Retina (tissue), 1 donor: Measurements from ENCODE around the gene NAALADL2.
"Not testable (repeated sequence)": the region's sequence is repeated elsewhere in the genome, so short reads cannot be mapped to it uniquely, and the experiment has no call there.

Experiments
- DNase-seq: peaks from one replicate; pipeline ENCODE4 v3.0.0-alpha.2; 2016

Gene NAALADL2

GRCh38 chr3:175726228-175726627 is 867.1 kb downstream of the NAALADL2 start:
- DNase-seq: no peak

- no peak for DNase-seq
Observed at GRCh38 chr3:175728566-175728965, 869.4 kb downstream of the NAALADL2 start.

GRCh38 chr3:175729466-175729865 is 870.3 kb downstream of the NAALADL2 start:
- no peak for DNase-seq

GRCh38 chr3:175731543-175731942 is 872.4 kb downstream of the NAALADL2 start:
- no peak for DNase-seq

GRCh38 chr3:175732017-175732416 is 872.9 kb downstream of the NAALADL2 start:
- DNase-seq: no peak

GRCh38 chr3:175735866-175736265 is 876.7 kb downstream of the NAALADL2 start:
- no peak for DNase-seq

- no peak for DNase-seq
Observed at GRCh38 chr3:175737646-175738572, 878.8 kb downstream of the NAALADL2 start.

- DNase-seq: no peak
Observed at GRCh38 chr3:175741951-175742350, 882.8 kb downstream of the NAALADL2 start.

GRCh38 chr3:175743733-175744400 is 884.7 kb downstream of the NAALADL2 start:
- DNase-seq: no peak

- no peak for DNase-seq
Observed at GRCh38 chr3:175746308-175746707, 887.2 kb downstream of the NAALADL2 start.

GRCh38 chr3:175748087-175748730 is 889.1 kb downstream of the NAALADL2 start:
- no peak for DNase-seq

- no peak for DNase-seq
Observed at GRCh38 chr3:175749981-175750380, 890.8 kb downstream of the NAALADL2 start.

GRCh38 chr3:175751089-175751488 is 892.0 kb downstream of the NAALADL2 start:
- no peak for DNase-seq

GRCh38 chr3:175763948-175764347 is 904.8 kb downstream of the NAALADL2 start:
- no peak for DNase-seq

- no peak for DNase-seq
Observed at GRCh38 chr3:175764722-175765121, 905.6 kb downstream of the NAALADL2 start.

- no peak for DNase-seq
Observed at GRCh38 chr3:175770426-175770825, 911.3 kb downstream of the NAALADL2 start.

GRCh38 chr3:175777495-175777894 is 918.4 kb downstream of the NAALADL2 start:
- no peak for DNase-seq

GRCh38 chr3:175777965-175778364 is 918.8 kb downstream of the NAALADL2 start:
- no peak for DNase-seq

- no peak for DNase-seq
Observed at GRCh38 chr3:175778994-175779393, 919.9 kb downstream of the NAALADL2 start.

GRCh38 chr3:175787109-175787508 is 928.0 kb downstream of the NAALADL2 start:
- not testable (repeated sequence) for DNase-seq

- no peak for DNase-seq
Observed at GRCh38 chr3:175792245-175792644, 933.1 kb downstream of the NAALADL2 start.

GRCh38 chr3:175798326-175798725 is 939.2 kb downstream of the NAALADL2 start:
- DNase-seq: no peak

GRCh38 chr3:175805825-175806224 is 946.7 kb downstream of the NAALADL2 start:
- no peak for DNase-seq

GRCh38 chr3:175807175-175807574 is 948.0 kb downstream of the NAALADL2 start:
- DNase-seq: no peak
